ENCODE measurements around the gene DESI1.
"Not testable (repeated sequence)": the region's sequence is repeated elsewhere in the genome, so short reads cannot be mapped to it uniquely, and the experiment has no call there.

DESI1 gene

GRCh38 chr22:41582694-41583093 lies 38.1 kb downstream of the DESI1 start:
- DNase-seq, result no peak

GRCh38 chr22:41579997-41580355 lies 40.9 kb downstream of the DESI1 start:
- DNase-seq, result no peak

GRCh38 chr22:41579297-41579996 lies 41.4 kb downstream of the DESI1 start:
- DNase-seq, result no peak

GRCh38 chr22:41578818-41579217 lies 42.0 kb downstream of the DESI1 start:
- DNase-seq, result no peak

GRCh38 chr22:41578114-41578513 lies 42.7 kb downstream of the DESI1 start:
- no peak for DNase-seq

GRCh38 chr22:41576877-41577276 lies 44.0 kb downstream of the DESI1 start:
- DNase-seq, result peak; percentile 27 to 41

- DNase-seq, result no peak
Measured at GRCh38 chr22:41575533-41575932, 45.3 kb downstream of the DESI1 start.

GRCh38 chr22:41574847-41575381 lies 45.9 kb downstream of the DESI1 start:
- no peak for DNase-seq

GRCh38 chr22:41573677-41574076 lies 47.2 kb downstream of the DESI1 start:
- DNase-seq, result no peak

- not testable (repeated sequence) for DNase-seq
Measured at GRCh38 chr22:41572305-41572704, 48.5 kb downstream of the DESI1 start.

- no peak for DNase-seq
Measured at GRCh38 chr22:41571786-41572185, 49.1 kb downstream of the DESI1 start.

- no peak for DNase-seq
Measured at GRCh38 chr22:41570221-41570620, 50.6 kb downstream of the DESI1 start.

- DNase-seq, result no peak
Measured at GRCh38 chr22:41568811-41569210, 52.0 kb downstream of the DESI1 start.

GRCh38 chr22:41567512-41567768 lies 53.4 kb downstream of the DESI1 start:
- DNase-seq, result no peak

- no peak for DNase-seq
Measured at GRCh38 chr22:41565403-41566054, 55.3 kb downstream of the DESI1 start.

- no peak for DNase-seq
Measured at GRCh38 chr22:41564563-41564962, 56.3 kb downstream of the DESI1 start.

- no peak for DNase-seq
Measured at GRCh38 chr22:41563051-41563711, 57.7 kb downstream of the DESI1 start.

GRCh38 chr22:41562461-41562860 lies 58.4 kb downstream of the DESI1 start:
- no peak for DNase-seq

- no peak for DNase-seq
Measured at GRCh38 chr22:41561788-41562187, 59.1 kb downstream of the DESI1 start.

- no peak for DNase-seq
Measured at GRCh38 chr22:41561335-41561734, 59.5 kb downstream of the DESI1 start.

- DNase-seq, result no peak
Measured at GRCh38 chr22:41560095-41560471, 60.8 kb downstream of the DESI1 start.

- DNase-seq, result not testable (repeated sequence)
Measured at GRCh38 chr22:41558241-41558630, 62.6 kb downstream of the DESI1 start.

- DNase-seq, result no peak
Measured at GRCh38 chr22:41557401-41558240, 63.2 kb downstream of the DESI1 start.

Data from CD4-positive, alpha-beta T cell treated with Interleukin-1 beta for 1 hour (primary cell).